Measurements from ENCODE around the gene PCDHGA1. TPM values are rescaled to one million over a fixed set of nuclear protein-coding genes. Genes with fewer than 3 reads are reported as not detected.

The PCDHGA1 gene
- total RNA-seq, 1 experiment from 2014 or later: 0.22 TPM

GRCh38 chr5:141397756-141398551 is 67.6 kb downstream of the PCDHGA1 start, which contains the start of gene PCDHGB5:
TSS of gene PCDHGB5 (plus strand) at chr5:141397947. CDS start at chr5:141398128, 181 bp downstream.

GRCh38 chr5:141402553-141403243 is 72.4 kb downstream of the PCDHGA1 start, which contains the start of gene PCDHGA9:
TSS of gene PCDHGA9 (plus strand) at chr5:141402778. CDS start at chr5:141402953, 175 bp downstream.

GRCh38 chr5:141407790-141408505 is 77.6 kb downstream of the PCDHGA1 start, which contains the start of gene PCDHGB6:
TSS of gene PCDHGB6 (plus strand) at chr5:141408021. CDS start at chr5:141408203, 182 bp downstream.

GRCh38 chr5:141412854-141413539 is 82.7 kb downstream of the PCDHGA1 start, which contains the start of gene PCDHGA10:
TSS of gene PCDHGA10 (plus strand) at chr5:141412987. CDS start at chr5:141413176, 189 bp downstream.

GRCh38 chr5:141417494-141418172 is 87.3 kb downstream of the PCDHGA1 start, which contains the start of gene PCDHGB7:
TSS of gene PCDHGB7 (plus strand) at chr5:141417677. CDS start at chr5:141417860, 183 bp downstream.

GRCh38 chr5:141420855-141421488 is 90.7 kb downstream of the PCDHGA1 start, which contains the start of gene PCDHGA11:
TSS of gene PCDHGA11 (plus strand) at chr5:141421051. CDS start at chr5:141421228, 177 bp downstream.

GRCh38 chr5:141430332-141431113 is 100.2 kb downstream of the PCDHGA1 start, which contains the start of gene PCDHGA12:
TSS of gene PCDHGA12 (plus strand) at chr5:141430507. CDS start at chr5:141430760, 253 bp downstream.

GRCh38 chr5:141475625-141476131 is 145.4 kb downstream of the PCDHGA1 start, which contains the start of gene PCDHGC3:
TSS of gene PCDHGC3 (plus strand) at chr5:141475966. CDS start at chr5:141476117, 151 bp downstream.

GRCh38 chr5:141484641-141485311 is 154.5 kb downstream of the PCDHGA1 start, which contains the start of gene PCDHGC4:
TSS of gene PCDHGC4 (plus strand) at chr5:141485030. CDS start at chr5:141485174, 144 bp downstream.

GRCh38 chr5:141488591-141489561 is 158.6 kb downstream of the PCDHGA1 start, which contains the start of gene PCDHGC5:
TSS of gene PCDHGC5 (plus strand) at chr5:141489081. CDS start at chr5:141489241, 160 bp downstream.

Other genes starting within 250 kb of the PCDHGA1 start
- gene PCDHB2, start 235.9 kb upstream of the PCDHGA1 start, total RNA-seq (2022; extraction: Qiagen RNA extraction): 3.1 to 3.9 TPM (median 3.5 TPM) in 5 replicates
- gene PCDHB3, start 230.0 kb upstream of the PCDHGA1 start, total RNA-seq (2022; extraction: Qiagen RNA extraction): 0.04 to 0.30 TPM (median 0.15 TPM) in 4 of 5 replicates, not detected in the other
- 0.02 to 0.12 TPM (median 0.02 TPM) in 3 of 5 replicates, not detected in the others for gene PCDHB4, start 208.7 kb upstream of the PCDHGA1 start, total RNA-seq (2022; extraction: Qiagen RNA extraction)
- gene PCDHB5, start 195.3 kb upstream of the PCDHGA1 start, total RNA-seq (2022; extraction: Qiagen RNA extraction): 1.1 to 1.6 TPM (median 1.4 TPM) in 5 replicates
- 0.74 to 1.2 TPM (median 0.88 TPM) in 5 replicates for gene PCDHB6, start 180.5 kb upstream of the PCDHGA1 start, total RNA-seq (2022; extraction: Qiagen RNA extraction)
- gene PCDHB7, start 157.9 kb upstream of the PCDHGA1 start, total RNA-seq (2022; extraction: Qiagen RNA extraction): 0.02 TPM in 1 of 5 replicates, not detected in the others
- gene PCDHB8, start 152.7 kb upstream of the PCDHGA1 start, total RNA-seq (2022; extraction: Qiagen RNA extraction): 0.15 to 0.41 TPM (median 0.29 TPM) in 5 replicates
- 0.05 to 0.15 TPM (median 0.09 TPM) in 5 replicates for gene PCDHB16, start 148.1 kb upstream of the PCDHGA1 start, total RNA-seq (2022; extraction: Qiagen RNA extraction)
- 0.02 to 0.07 TPM in 2 of 5 replicates, not detected in the others for gene PCDHB9, start 143.4 kb upstream of the PCDHGA1 start, total RNA-seq (2022; extraction: Qiagen RNA extraction)
- gene PCDHB10, start 138.2 kb upstream of the PCDHGA1 start, total RNA-seq (2022; extraction: Qiagen RNA extraction): 0.06 to 0.08 TPM (median 0.07 TPM) in 3 of 5 replicates, not detected in the others
- gene PCDHB11, start 130.9 kb upstream of the PCDHGA1 start, total RNA-seq (2022; extraction: Qiagen RNA extraction): 0.07 to 0.08 TPM (median 0.07 TPM) in 4 of 5 replicates, not detected in the other
- gene PCDHB12, start 121.8 kb upstream of the PCDHGA1 start, total RNA-seq (2022; extraction: Qiagen RNA extraction): 0.03 to 0.05 TPM in 2 of 5 replicates, not detected in the others
- gene PCDHB13, start 116.6 kb upstream of the PCDHGA1 start, total RNA-seq (2022; extraction: Qiagen RNA extraction): 0.04 to 0.09 TPM (median 0.07 TPM) in 5 replicates
- 0.01 to 0.09 TPM (median 0.06 TPM) in 5 replicates for gene PCDHB14, start 107.2 kb upstream of the PCDHGA1 start, total RNA-seq (2022; extraction: Qiagen RNA extraction)
- 0.05 to 0.16 TPM (median 0.05 TPM) in 5 replicates for gene PCDHB15, start 85.1 kb upstream of the PCDHGA1 start, total RNA-seq (2022; extraction: Qiagen RNA extraction)
- not detected in 5 replicates for gene SLC25A2, start 26.5 kb upstream of the PCDHGA1 start, total RNA-seq (2022; extraction: Qiagen RNA extraction)
- 61.8 to 74.9 TPM (median 70.3 TPM) in 5 replicates for gene TAF7, start 9.7 kb upstream of the PCDHGA1 start, total RNA-seq (2022; extraction: Qiagen RNA extraction)
- gene PCDHGA2, start 8.2 kb downstream of the PCDHGA1 start, total RNA-seq (2022; extraction: Qiagen RNA extraction): 0.46 to 0.83 TPM (median 0.69 TPM) in 5 replicates
- 0.02 to 0.05 TPM (median 0.03 TPM) in 4 of 5 replicates, not detected in the other for gene PCDHGA3, start 13.3 kb downstream of the PCDHGA1 start, total RNA-seq (2022; extraction: Qiagen RNA extraction)
- gene PCDHGB1, start 19.6 kb downstream of the PCDHGA1 start, total RNA-seq (2022; extraction: Qiagen RNA extraction): 1.5 to 2.2 TPM (median 1.8 TPM) in 5 replicates
- gene PCDHGA4, start 24.5 kb downstream of the PCDHGA1 start, total RNA-seq (2022; extraction: Qiagen RNA extraction): 0.08 to 0.21 TPM (median 0.14 TPM) in 5 replicates
- 0.05 to 0.16 TPM (median 0.11 TPM) in 5 replicates for gene PCDHGB2, start 29.5 kb downstream of the PCDHGA1 start, total RNA-seq (2022; extraction: Qiagen RNA extraction)
- gene PCDHGA5, start 33.6 kb downstream of the PCDHGA1 start, total RNA-seq (2022; extraction: Qiagen RNA extraction): 0.09 to 0.21 TPM (median 0.15 TPM) in 5 replicates
- gene PCDHGB3, start 39.7 kb downstream of the PCDHGA1 start, total RNA-seq (2022; extraction: Qiagen RNA extraction): 0.09 to 0.43 TPM (median 0.21 TPM) in 5 replicates
- 0.12 to 0.32 TPM (median 0.29 TPM) in 5 replicates for gene PCDHGA6, start 43.4 kb downstream of the PCDHGA1 start, total RNA-seq (2022; extraction: Qiagen RNA extraction)
- 0.73 to 1.1 TPM (median 0.95 TPM) in 5 replicates for gene PCDHGA7, start 52.2 kb downstream of the PCDHGA1 start, total RNA-seq (2022; extraction: Qiagen RNA extraction)
- 0.50 to 1.2 TPM (median 0.97 TPM) in 5 replicates for gene PCDHGB4, start 57.2 kb downstream of the PCDHGA1 start, total RNA-seq (2022; extraction: Qiagen RNA extraction)
- gene PCDHGA8, start 62.1 kb downstream of the PCDHGA1 start, total RNA-seq (2022; extraction: Qiagen RNA extraction): 0.03 to 0.05 TPM (median 0.04 TPM) in 3 of 5 replicates, not detected in the others
- gene PCDHGB5, start 67.4 kb downstream of the PCDHGA1 start, total RNA-seq (2022; extraction: Qiagen RNA extraction): 2.0 to 2.7 TPM (median 2.5 TPM) in 5 replicates
- gene PCDHGA9, start 72.3 kb downstream of the PCDHGA1 start, total RNA-seq (2022; extraction: Qiagen RNA extraction): 0.04 to 0.07 TPM (median 0.05 TPM) in 4 of 5 replicates, not detected in the other
- 0.08 to 0.15 TPM (median 0.13 TPM) in 5 replicates for gene PCDHGB6, start 77.5 kb downstream of the PCDHGA1 start, total RNA-seq (2022; extraction: Qiagen RNA extraction)
- gene PCDHGA10, start 82.5 kb downstream of the PCDHGA1 start, total RNA-seq (2022; extraction: Qiagen RNA extraction): 0.02 TPM in 2 of 5 replicates, not detected in the others
- 0.02 to 0.11 TPM (median 0.07 TPM) in 5 replicates for gene PCDHGB7, start 87.2 kb downstream of the PCDHGA1 start, total RNA-seq (2022; extraction: Qiagen RNA extraction)
- 0.02 to 0.03 TPM in 2 of 5 replicates, not detected in the others for gene PCDHGA11, start 90.5 kb downstream of the PCDHGA1 start, total RNA-seq (2022; extraction: Qiagen RNA extraction)
- gene PCDHGA12, start 100.0 kb downstream of the PCDHGA1 start, total RNA-seq (2022; extraction: Qiagen RNA extraction): not detected in 5 replicates
- 6.1 to 7.2 TPM (median 6.6 TPM) in 5 replicates for gene PCDHGC3, start 145.5 kb downstream of the PCDHGA1 start, total RNA-seq (2022; extraction: Qiagen RNA extraction)
- gene PCDHGC4, start 154.5 kb downstream of the PCDHGA1 start, total RNA-seq (2022; extraction: Qiagen RNA extraction): not detected in 5 replicates
- 0.03 TPM in 1 of 5 replicates, not detected in the others for gene PCDHGC5, start 158.6 kb downstream of the PCDHGA1 start, total RNA-seq (2022; extraction: Qiagen RNA extraction)

Measured in A549 treated with dexamethasone at 1 μM for 4 hours (cell line).